SK-N-SH (cell line): ENCODE results near the gene INSC.

ENCODE experiments used
- ELF1 ChIP-seq: IDR thresholded peaks from 2 replicates; pipeline ENCODE4 v1.4.0; 2012
- FOXJ3 ChIP-seq: sonication (generic); formaldehyde crosslinking; IDR thresholded peaks from 2 replicates; pipeline ENCODE4 v1.5.1; 2020; ENCODE audit warnings: mild to moderate bottlenecking, missing genetic modification reagents
- SMC3 ChIP-seq: IDR thresholded peaks from 2 replicates; pipeline ENCODE4 v1.6.1; 2012; ENCODE audit warnings: low read depth, low read length, improper control_type of control experiment
- TF ChIP-seq, protein P1 (sequence below): IDR thresholded peaks from 2 replicates; pipeline ENCODE4 v1.6.1; 2012; ENCODE audit warnings: mild to moderate bottlenecking, low read depth, low read length, moderate library complexity

GRCh38 chr11:15107730-15108515 is 6.8 kb upstream of the INSC start:
- TF ChIP-seq, protein P1, sequence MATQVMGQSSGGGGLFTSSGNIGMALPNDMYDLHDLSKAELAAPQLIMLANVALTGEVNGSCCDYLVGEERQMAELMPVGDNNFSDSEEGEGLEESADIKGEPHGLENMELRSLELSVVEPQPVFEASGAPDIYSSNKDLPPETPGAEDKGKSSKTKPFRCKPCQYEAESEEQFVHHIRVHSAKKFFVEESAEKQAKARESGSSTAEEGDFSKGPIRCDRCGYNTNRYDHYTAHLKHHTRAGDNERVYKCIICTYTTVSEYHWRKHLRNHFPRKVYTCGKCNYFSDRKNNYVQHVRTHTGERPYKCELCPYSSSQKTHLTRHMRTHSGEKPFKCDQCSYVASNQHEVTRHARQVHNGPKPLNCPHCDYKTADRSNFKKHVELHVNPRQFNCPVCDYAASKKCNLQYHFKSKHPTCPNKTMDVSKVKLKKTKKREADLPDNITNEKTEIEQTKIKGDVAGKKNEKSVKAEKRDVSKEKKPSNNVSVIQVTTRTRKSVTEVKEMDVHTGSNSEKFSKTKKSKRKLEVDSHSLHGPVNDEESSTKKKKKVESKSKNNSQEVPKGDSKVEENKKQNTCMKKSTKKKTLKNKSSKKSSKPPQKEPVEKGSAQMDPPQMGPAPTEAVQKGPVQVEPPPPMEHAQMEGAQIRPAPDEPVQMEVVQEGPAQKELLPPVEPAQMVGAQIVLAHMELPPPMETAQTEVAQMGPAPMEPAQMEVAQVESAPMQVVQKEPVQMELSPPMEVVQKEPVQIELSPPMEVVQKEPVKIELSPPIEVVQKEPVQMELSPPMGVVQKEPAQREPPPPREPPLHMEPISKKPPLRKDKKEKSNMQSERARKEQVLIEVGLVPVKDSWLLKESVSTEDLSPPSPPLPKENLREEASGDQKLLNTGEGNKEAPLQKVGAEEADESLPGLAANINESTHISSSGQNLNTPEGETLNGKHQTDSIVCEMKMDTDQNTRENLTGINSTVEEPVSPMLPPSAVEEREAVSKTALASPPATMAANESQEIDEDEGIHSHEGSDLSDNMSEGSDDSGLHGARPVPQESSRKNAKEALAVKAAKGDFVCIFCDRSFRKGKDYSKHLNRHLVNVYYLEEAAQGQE: no peak
- TF ChIP-seq ELF1 (no peak), SMC3 (no peak), FOXJ3 (CRISPR knock-in tag) (no peak)
